ENCODE results near the gene INIP.

INIP gene

GRCh38 chr9:112753725-112754124, 35.8 kb upstream of the INIP start:
- H3K27me3 ChIP-seq (ENCODE audit: control insufficient read depth in 3 of 3, insufficient read depth in 3 of 3, low read depth in 1 of 3, low read length in 3 of 3): no peaks in the 10 kb centered on the region
- no peak overlapping the region for H3K9ac ChIP-seq (ENCODE audit: low read depth, low read length, poor library complexity)
- no peak for DNase-seq (ENCODE audit: low spot score)
- no peak overlapping the region for H3K4me2 ChIP-seq (ENCODE audit: insufficient read depth, low read length, poor library complexity, severe bottlenecking)
- H2AFZ ChIP-seq (ENCODE audit: low read length): no peak overlapping the region
- WGBS, 2 donors (ENCODE audit: extremely low coverage in 2 of 2, insufficient read length in 2 of 2, insufficient replicate concordance in 1 of 2): no CpG with 5 or more reads among the region's 2 CpGs
- H3K36me3 ChIP-seq (replicated peaks in 1 of 2; ENCODE audit: control insufficient read depth in 2 of 2, insufficient read depth in 2 of 2, low read length in 2 of 2): no peaks in the 10 kb centered on the region
- peaks cover 2% of the 10 kb centered on the region for H3K79me1 ChIP-seq (ENCODE audit: low read depth, low read length)
- no peak overlapping the region for H2BK120ac ChIP-seq (ENCODE audit: low read depth, low read length)
- H2BK15ac ChIP-seq (ENCODE audit: low read length): no peak overlapping the region
- H3K14ac ChIP-seq (ENCODE audit: low read length): no peak overlapping the region
- H2BK5ac ChIP-seq (ENCODE audit: low read length): no peak overlapping the region
- H3K4me1 ChIP-seq (ENCODE audit: control insufficient read depth in 2 of 2, insufficient read depth in 1 of 2, low read depth in 1 of 2, low read length in 2 of 2): peaks cover 0 to 11% of the 10 kb centered on the region in 2 donors
- H3K9me3 ChIP-seq (replicated peaks in 1 of 2; ENCODE audit: control insufficient read depth in 2 of 2, insufficient read depth in 1 of 2, low read depth in 1 of 2, low read length in 2 of 2): no peaks in the 10 kb centered on the region
- no peak overlapping the region for H2BK12ac ChIP-seq (ENCODE audit: low read length)
- H3K4ac ChIP-seq (ENCODE audit: low read length): no peak overlapping the region
- no peak overlapping the region for H4K8ac ChIP-seq (ENCODE audit: low read depth, low read length)
- H3K23ac ChIP-seq (ENCODE audit: low read depth, low read length, poor library complexity): no peak overlapping the region
- H3K4me3 ChIP-seq (ENCODE audit: low read length in 2 of 2): no peak overlapping the region
- no peak overlapping the region for H3K27ac ChIP-seq (replicated peaks; ENCODE audit: low read length)
- H3K18ac ChIP-seq (ENCODE audit: low read length): peak overlapping the region; percentile 33
- no peak overlapping the region for H2AK5ac ChIP-seq (ENCODE audit: low read depth, low read length)
- no peak overlapping the region for H4K91ac ChIP-seq (ENCODE audit: low read depth, low read length, poor library complexity)

DNA sequence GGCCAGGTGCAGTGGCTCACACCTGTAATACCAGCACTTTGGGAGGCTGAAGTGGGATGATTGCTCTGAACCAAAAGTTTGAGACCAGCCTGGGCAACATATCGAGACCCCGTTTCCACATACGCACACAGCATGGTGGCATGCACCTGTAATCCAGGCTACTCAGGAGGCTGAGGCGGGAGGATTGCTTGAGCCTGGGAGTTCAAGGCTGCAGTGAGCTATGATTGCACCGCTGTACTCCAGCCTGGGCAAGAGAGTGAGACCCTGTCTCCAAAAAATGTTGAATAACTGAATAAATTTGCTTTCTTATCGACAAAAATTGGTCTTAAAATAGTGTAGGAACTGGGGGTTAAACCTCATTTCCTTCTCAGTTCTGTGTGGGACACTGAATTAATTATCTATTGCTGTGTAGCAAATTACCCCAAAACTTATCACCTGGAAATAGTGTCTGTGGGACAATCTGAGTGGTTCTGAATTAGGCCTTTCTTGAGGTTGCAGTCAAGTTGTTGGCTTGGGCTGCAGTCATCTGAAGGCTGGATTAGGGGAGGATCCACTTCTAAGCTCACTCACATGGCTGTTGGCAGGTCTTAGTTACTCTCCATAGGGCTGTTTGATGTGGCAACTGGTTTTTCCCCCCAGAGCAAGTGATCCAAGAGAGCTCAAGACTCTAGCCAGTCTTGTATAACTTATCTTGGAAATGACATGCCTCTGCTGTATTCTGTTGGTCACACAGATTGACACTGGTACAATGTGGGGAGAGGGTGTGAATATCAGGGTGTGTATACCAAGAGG, 34.6 kb upstream of the INIP start:
- no peaks in the 10 kb centered on the region for H3K9me3 ChIP-seq (replicated peaks in 1 of 2; ENCODE audit: control insufficient read depth in 2 of 2, insufficient read depth in 1 of 2, low read depth in 1 of 2, low read length in 2 of 2)
- H3K18ac ChIP-seq (ENCODE audit: low read length): no peak overlapping the region
- no CpG with 5 or more reads among the region's 6 CpGs for WGBS, 2 donors (ENCODE audit: extremely low coverage in 2 of 2, insufficient read length in 2 of 2, insufficient replicate concordance in 1 of 2)
- H2AK5ac ChIP-seq (ENCODE audit: low read depth, low read length): no peak overlapping the region
- H2AFZ ChIP-seq (ENCODE audit: low read length): no peak overlapping the region
- no peak overlapping the region for H2BK12ac ChIP-seq (ENCODE audit: low read length)
- no peak overlapping the region for H3K4me2 ChIP-seq (ENCODE audit: insufficient read depth, low read length, poor library complexity, severe bottlenecking)
- no peak overlapping the region for H4K91ac ChIP-seq (ENCODE audit: low read depth, low read length, poor library complexity)
- no peaks in the 10 kb centered on the region for H3K36me3 ChIP-seq (replicated peaks in 1 of 2; ENCODE audit: control insufficient read depth in 2 of 2, insufficient read depth in 2 of 2, low read length in 2 of 2)
- no peaks in the 10 kb centered on the region for H3K27me3 ChIP-seq (ENCODE audit: control insufficient read depth in 3 of 3, insufficient read depth in 3 of 3, low read depth in 1 of 3, low read length in 3 of 3)
- DNase-seq (ENCODE audit: low spot score): no peak
- H2BK15ac ChIP-seq (ENCODE audit: low read length): no peak overlapping the region
- no peak overlapping the region for H3K14ac ChIP-seq (ENCODE audit: low read length)
- H3K4me1 ChIP-seq (ENCODE audit: control insufficient read depth in 2 of 2, insufficient read depth in 1 of 2, low read depth in 1 of 2, low read length in 2 of 2): peaks cover 0 to 11% of the 10 kb centered on the region in 2 donors
- H3K23ac ChIP-seq (ENCODE audit: low read depth, low read length, poor library complexity): no peak overlapping the region
- peak overlapping the region in 1 of 2 donors; percentile 64 for H3K4me3 ChIP-seq (ENCODE audit: low read length in 2 of 2)
- H3K9ac ChIP-seq (ENCODE audit: low read depth, low read length, poor library complexity): no peak overlapping the region
- H3K4ac ChIP-seq (ENCODE audit: low read length): no peak overlapping the region
- H3K27ac ChIP-seq (replicated peaks; ENCODE audit: low read length): no peak overlapping the region
- H2BK120ac ChIP-seq (ENCODE audit: low read depth, low read length): no peak overlapping the region
- no peak overlapping the region for H2BK5ac ChIP-seq (ENCODE audit: low read length)
- no peak overlapping the region for H4K8ac ChIP-seq (ENCODE audit: low read depth, low read length)
- H3K79me1 ChIP-seq (ENCODE audit: low read depth, low read length): peaks cover 2% of the 10 kb centered on the region

GRCh38 chr9:112751056-112751795, 33.3 kb upstream of the INIP start:
- Histone ChIP-seq H3K36me3 (replicated peaks in 1 of 2; ENCODE audit: control insufficient read depth in 2 of 2, insufficient read depth in 2 of 2, low read length in 2 of 2) (no peaks in the 10 kb centered on the region), H3K4me2 (ENCODE audit: insufficient read depth, low read length, poor library complexity, severe bottlenecking) (peak overlapping the region; percentile 96), H2BK15ac (ENCODE audit: low read length) (no peak overlapping the region), H3K27ac (replicated peaks; ENCODE audit: low read length) (peak overlapping the region; percentile 80), H4K91ac (ENCODE audit: low read depth, low read length, poor library complexity) (no peak overlapping the region), H2AK5ac (ENCODE audit: low read depth, low read length) (no peak overlapping the region), H2AFZ (ENCODE audit: low read length) (peak overlapping the region; percentile 89), H3K9ac (ENCODE audit: low read depth, low read length, poor library complexity) (peak overlapping the region; percentile 97), H2BK12ac (ENCODE audit: low read length) (no peak overlapping the region), H3K27me3 (ENCODE audit: control insufficient read depth in 3 of 3, insufficient read depth in 3 of 3, low read depth in 1 of 3, low read length in 3 of 3) (no peaks in the 10 kb centered on the region), H3K4ac (ENCODE audit: low read length) (no peak overlapping the region), H3K18ac (ENCODE audit: low read length) (peak overlapping the region; percentile 94), H3K4me3 (ENCODE audit: low read length in 2 of 2) (peak overlapping the region; percentile 64 to 86), H2BK120ac (ENCODE audit: low read depth, low read length) (no peak overlapping the region), H4K8ac (ENCODE audit: low read depth, low read length) (no peak overlapping the region), H3K4me1 (ENCODE audit: control insufficient read depth in 2 of 2, insufficient read depth in 1 of 2, low read depth in 1 of 2, low read length in 2 of 2) (peaks cover 2 to 11% of the 10 kb centered on the region in 2 donors), H3K23ac (ENCODE audit: low read depth, low read length, poor library complexity) (peak overlapping the region; percentile 95), H3K14ac (ENCODE audit: low read length) (no peak overlapping the region), H2BK5ac (ENCODE audit: low read length) (no peak overlapping the region), H3K9me3 (replicated peaks in 1 of 2; ENCODE audit: control insufficient read depth in 2 of 2, insufficient read depth in 1 of 2, low read depth in 1 of 2, low read length in 2 of 2) (no peaks in the 10 kb centered on the region), H3K79me1 (ENCODE audit: low read depth, low read length) (peaks cover 2% of the 10 kb centered on the region)
- DNase-seq (ENCODE audit: low spot score): peak; percentile 71
- WGBS, 2 donors (ENCODE audit: extremely low coverage in 2 of 2, insufficient read length in 2 of 2, insufficient replicate concordance in 1 of 2): no CpG with 5 or more reads among the region's 49 CpGs

GRCh38 chr9:112750764-112751055, 32.8 kb upstream of the INIP start:
- Histone ChIP-seq H2BK120ac (ENCODE audit: low read depth, low read length) (no peak overlapping the region), H3K27ac (replicated peaks; ENCODE audit: low read length) (no peak overlapping the region), H3K27me3 (ENCODE audit: control insufficient read depth in 3 of 3, insufficient read depth in 3 of 3, low read depth in 1 of 3, low read length in 3 of 3) (no peaks in the 10 kb centered on the region), H3K4me3 (ENCODE audit: low read length in 2 of 2) (peak overlapping the region; percentile 64 to 86), H2AFZ (ENCODE audit: low read length) (peak overlapping the region; percentile 89), H3K4me1 (ENCODE audit: control insufficient read depth in 2 of 2, insufficient read depth in 1 of 2, low read depth in 1 of 2, low read length in 2 of 2) (peaks cover 2 to 11% of the 10 kb centered on the region in 2 donors), H3K79me1 (ENCODE audit: low read depth, low read length) (peaks cover 2% of the 10 kb centered on the region), H3K14ac (ENCODE audit: low read length) (no peak overlapping the region), H3K9me3 (replicated peaks in 1 of 2; ENCODE audit: control insufficient read depth in 2 of 2, insufficient read depth in 1 of 2, low read depth in 1 of 2, low read length in 2 of 2) (no peaks in the 10 kb centered on the region), H2AK5ac (ENCODE audit: low read depth, low read length) (no peak overlapping the region), H3K4me2 (ENCODE audit: insufficient read depth, low read length, poor library complexity, severe bottlenecking) (peak overlapping the region; percentile 96), H2BK5ac (ENCODE audit: low read length) (no peak overlapping the region), H2BK15ac (ENCODE audit: low read length) (no peak overlapping the region), H4K91ac (ENCODE audit: low read depth, low read length, poor library complexity) (no peak overlapping the region), H3K23ac (ENCODE audit: low read depth, low read length, poor library complexity) (no peak overlapping the region), H3K4ac (ENCODE audit: low read length) (no peak overlapping the region), H3K36me3 (replicated peaks in 1 of 2; ENCODE audit: control insufficient read depth in 2 of 2, insufficient read depth in 2 of 2, low read length in 2 of 2) (no peaks in the 10 kb centered on the region), H4K8ac (ENCODE audit: low read depth, low read length) (no peak overlapping the region), H3K9ac (ENCODE audit: low read depth, low read length, poor library complexity) (peak overlapping the region; percentile 97), H2BK12ac (ENCODE audit: low read length) (no peak overlapping the region), H3K18ac (ENCODE audit: low read length) (peak overlapping the region; percentile 94)
- no CpG with 5 or more reads among the region's 50 CpGs for WGBS, 2 donors (ENCODE audit: extremely low coverage in 2 of 2, insufficient read length in 2 of 2, insufficient replicate concordance in 1 of 2)
- DNase-seq (ENCODE audit: low spot score): no peak
